GM13976 (cell line): ENCODE measurements around the gene OR52E6.

Source experiments
- DNase-seq: peaks from one replicate; pipeline ENCODE4 v3.0.0; 2012; ENCODE audit warnings: low spot score
- in situ Hi-C: fragments of 300-500 bp; cut with MboI; formaldehyde crosslinking; loops from one replicate; pipeline ENCODE4 v1.12.0; 2022; ENCODE audit warnings: low sequenced_read_pairs, mixed read lengths, inconsistent platforms; ENCODE audit not compliant: unreplicated experiment
- TF ChIP-seq, protein P1 (sequence below): IDR thresholded peaks from 2 replicates; pipeline ENCODE4 v1.5.1; 2012; ENCODE audit warnings: borderline replicate concordance, mild to moderate bottlenecking; ENCODE audit not compliant: insufficient read depth; ENCODE audit errors: extremely low read depth, missing control alignments, control extremely low read depth

Gene OR52E6

DNA sequence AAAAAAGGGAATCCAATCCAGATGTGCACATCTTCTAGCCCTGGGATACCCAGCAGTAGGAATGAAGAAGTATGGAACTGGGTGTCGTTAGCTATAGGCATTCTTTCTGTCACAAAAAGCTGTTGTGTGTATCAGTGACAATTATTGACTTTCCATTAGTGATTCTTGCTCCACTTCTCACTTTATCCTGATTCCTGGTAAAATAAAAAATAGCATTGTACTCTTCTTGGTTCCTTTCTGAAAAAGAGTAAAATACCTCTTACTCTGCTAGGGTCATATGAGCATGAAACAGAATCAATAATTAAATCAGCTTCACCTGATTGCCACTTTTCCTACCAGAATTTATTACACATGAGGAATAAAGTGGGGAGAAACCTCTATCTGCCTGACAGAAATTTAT, at the start of gene OR52E6:
OR52E6 (minus strand) TSS at position 101 of the 400 bp plus-strand sequence; CDS start at position 101, 0 bp downstream.
- no peak for DNase-seq
- in situ Hi-C loops, result no loop called here
- TF ChIP-seq, protein P1, sequence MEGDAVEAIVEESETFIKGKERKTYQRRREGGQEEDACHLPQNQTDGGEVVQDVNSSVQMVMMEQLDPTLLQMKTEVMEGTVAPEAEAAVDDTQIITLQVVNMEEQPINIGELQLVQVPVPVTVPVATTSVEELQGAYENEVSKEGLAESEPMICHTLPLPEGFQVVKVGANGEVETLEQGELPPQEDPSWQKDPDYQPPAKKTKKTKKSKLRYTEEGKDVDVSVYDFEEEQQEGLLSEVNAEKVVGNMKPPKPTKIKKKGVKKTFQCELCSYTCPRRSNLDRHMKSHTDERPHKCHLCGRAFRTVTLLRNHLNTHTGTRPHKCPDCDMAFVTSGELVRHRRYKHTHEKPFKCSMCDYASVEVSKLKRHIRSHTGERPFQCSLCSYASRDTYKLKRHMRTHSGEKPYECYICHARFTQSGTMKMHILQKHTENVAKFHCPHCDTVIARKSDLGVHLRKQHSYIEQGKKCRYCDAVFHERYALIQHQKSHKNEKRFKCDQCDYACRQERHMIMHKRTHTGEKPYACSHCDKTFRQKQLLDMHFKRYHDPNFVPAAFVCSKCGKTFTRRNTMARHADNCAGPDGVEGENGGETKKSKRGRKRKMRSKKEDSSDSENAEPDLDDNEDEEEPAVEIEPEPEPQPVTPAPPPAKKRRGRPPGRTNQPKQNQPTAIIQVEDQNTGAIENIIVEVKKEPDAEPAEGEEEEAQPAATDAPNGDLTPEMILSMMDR, result no peak

DNA sequence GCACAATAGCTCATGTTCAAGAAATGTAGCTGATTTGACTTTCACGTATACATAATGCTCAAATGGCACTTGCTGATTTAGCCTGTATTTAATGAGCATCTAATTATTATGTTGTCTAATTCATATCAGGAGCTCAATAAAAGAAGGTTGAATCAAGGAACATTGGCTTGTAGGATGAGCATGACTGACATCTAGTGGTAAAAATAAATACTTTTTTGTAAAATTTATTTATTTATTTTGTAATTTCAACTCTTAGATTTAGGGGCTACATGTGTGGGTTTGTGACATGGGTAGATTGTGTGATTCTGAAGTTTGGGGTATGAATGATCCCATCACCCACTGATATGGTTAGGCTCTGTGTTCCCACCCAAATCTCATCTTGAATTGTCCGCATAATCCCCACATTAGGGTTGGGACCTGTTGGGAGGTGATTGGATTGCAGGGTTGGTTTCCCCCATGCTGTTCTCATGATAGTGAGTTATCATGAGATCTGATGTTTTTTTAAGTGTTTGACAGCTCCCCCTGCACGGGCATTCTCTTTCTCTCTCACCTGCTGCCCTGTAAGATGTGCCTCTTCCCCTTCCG, 49.6 kb upstream of the OR52E6 start:
- in situ Hi-C loops, result no loop called here
- no peak for DNase-seq
- TF ChIP-seq, protein P1, result no peak

DNA sequence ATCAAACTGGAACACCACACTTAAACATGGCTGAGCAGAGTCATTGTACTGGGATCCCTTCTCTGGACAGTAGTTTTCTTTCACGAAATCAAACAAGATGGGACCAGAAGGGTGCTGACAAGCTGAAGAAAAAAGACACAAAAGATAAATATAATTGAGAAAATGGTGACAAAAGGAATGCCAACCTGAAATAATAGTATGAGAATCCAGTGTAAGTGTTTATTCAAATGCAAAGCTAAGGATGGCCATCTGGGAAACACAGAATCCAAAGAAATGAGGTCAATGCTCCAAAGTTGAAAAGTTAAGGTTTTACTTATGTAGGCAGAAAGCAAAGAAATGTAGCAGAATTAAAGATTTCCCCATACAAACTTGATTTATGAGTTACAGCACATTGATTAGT, 46.0 kb upstream of the OR52E6 start:
- TF ChIP-seq, protein P1, result no peak
- in situ Hi-C loops, result no loop called here
- no peak for DNase-seq

DNA sequence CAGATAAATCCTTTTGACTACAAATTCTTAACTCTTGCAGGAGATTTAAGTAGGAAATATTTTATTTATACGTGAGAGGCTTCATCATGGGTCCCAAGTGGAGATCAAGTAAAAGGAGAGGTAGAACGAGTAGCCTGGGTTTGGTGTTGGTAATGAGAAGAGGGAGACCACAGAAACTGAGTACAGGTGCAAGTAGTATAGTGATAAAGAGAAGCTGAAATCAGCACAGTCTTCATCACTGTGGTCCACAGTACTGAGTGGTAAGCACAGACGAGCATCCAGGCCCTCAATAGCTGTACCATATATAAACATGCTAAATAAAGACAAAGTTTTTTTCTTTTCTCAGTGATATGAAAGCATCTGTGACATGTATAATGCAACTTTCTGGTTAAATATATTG, 45.5 kb upstream of the OR52E6 start:
- DNase-seq, result no peak
- in situ Hi-C loops, result no loop called here
- TF ChIP-seq, protein P1, result no peak

DNA sequence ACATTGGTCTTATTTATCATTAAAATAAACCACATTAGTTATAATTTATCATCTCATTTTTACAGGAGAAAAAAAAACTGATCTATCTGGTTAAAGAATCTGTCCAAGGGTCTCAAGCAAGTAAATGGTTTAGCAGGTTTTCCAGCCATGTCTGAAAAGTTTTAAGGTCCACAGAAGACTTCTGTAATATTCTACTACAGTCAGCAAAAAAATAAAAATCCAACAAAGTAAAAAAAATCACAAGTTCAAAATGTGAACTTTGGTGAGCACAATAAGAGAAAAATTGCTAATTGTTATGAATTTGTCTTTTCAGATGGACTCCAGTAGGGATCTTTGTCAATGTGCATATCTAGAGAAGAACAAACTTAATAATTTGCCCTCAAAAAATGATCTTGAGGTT, 40.1 kb upstream of the OR52E6 start:
- in situ Hi-C loops, result no loop called here
- TF ChIP-seq, protein P1, result no peak
- no peak for DNase-seq

DNA sequence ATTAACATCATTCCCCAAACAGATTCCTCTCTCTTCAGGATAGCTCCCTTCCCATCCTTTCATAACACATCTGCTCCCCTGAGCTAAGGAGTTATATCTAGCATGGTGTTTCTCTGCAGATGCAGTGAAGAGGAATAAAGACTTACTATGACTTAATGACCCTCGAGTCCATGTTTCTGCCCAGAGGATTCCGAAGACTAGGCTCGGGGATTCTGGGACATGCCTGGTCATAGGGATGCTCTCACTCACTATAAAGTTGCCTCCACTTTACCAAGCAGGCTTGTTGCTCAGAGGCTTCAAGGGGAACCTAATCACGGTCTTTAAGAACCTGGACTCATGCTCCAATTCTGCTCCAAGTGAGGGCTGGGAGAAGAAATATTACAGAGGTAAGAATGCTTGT, 38.6 kb upstream of the OR52E6 start, which contains the start of gene OR52E4:
OR52E4 (plus strand) TSS at position 301 of the 400 bp plus-strand sequence. CDS start 3,664 bp downstream, outside the sequence.
- in situ Hi-C loops, result no loop called here
- DNase-seq, result no peak
- TF ChIP-seq, protein P1, result no peak

DNA sequence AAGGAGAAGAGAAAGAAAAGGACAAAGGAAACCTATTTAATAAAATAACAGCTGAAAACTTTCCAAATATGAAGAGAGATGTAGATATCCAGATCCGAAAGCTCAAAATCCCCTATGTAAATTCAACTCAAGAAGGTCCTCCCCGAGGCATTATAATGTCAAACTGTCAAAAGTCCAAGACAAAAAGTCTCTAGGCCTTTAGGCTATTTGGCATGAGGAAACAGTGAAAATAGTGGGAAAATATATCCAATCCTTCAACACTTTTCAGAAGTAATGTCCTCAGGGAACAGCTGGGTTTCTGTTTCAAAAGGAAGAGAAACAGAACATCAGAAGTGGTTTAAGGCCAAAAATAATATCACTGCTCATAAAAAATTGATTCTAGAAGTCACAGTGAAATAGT, 36.9 kb upstream of the OR52E6 start:
- DNase-seq, result no peak
- TF ChIP-seq, protein P1, result no peak
- in situ Hi-C loops, result no loop called here
